ENCODE measurements around the gene CLDN15. TPM values are rescaled to one million over a fixed set of nuclear protein-coding genes. Genes with fewer than 3 reads are reported as not detected.

The CLDN15 gene
- polyA plus RNA-seq, 2 of the 4 experiments (the other 2 are of a cell fraction), result 9.6 to 12.9 TPM

- peaks cover 6% of the 10 kb centered on the region; the same call in 2 of the 3 replicates for H3K4me1 ChIP-seq
- no peak for FAIRE-seq
- ChIA-PET CTCF (interaction anchor here (0.9 to 2.3 kb wide), 8 partner anchors 8 to 175 kb away, joined by 3 to 18 read pairs (median 4); partner anchors contain the start of gene FIS1), POLR2A (no interaction called here)
- no peak for DNase-seq (ENCODE audit: low read depth in 1 of 2, low spot score in 1 of 2)
- no peak overlapping the region for H3K27ac ChIP-seq
- no peak for ATAC-seq
- TF ChIP-seq CBX8 (IDR thresholded peaks at IDR 0.05), result no peak
- TF ChIP-seq GATA3 (IDR thresholded peaks at IDR 0.05; ENCODE audit: borderline replicate concordance), result no peak
- TF ChIP-seq HMGXB4 (CRISPR knock-in tag; IDR thresholded peaks at IDR 0.05; ENCODE audit: borderline replicate concordance), result no peak
- no peak for TF ChIP-seq RCOR1 (IDR thresholded peaks at IDR 0.05; ENCODE audit: low read depth, low read length)
- no peak for TF ChIP-seq ATOH8 (CRISPR knock-in tag; IDR thresholded peaks at IDR 0.05; ENCODE audit: low read depth)
- TF ChIP-seq PHF8 (IDR thresholded peaks at IDR 0.05; ENCODE audit: borderline replicate concordance, low read depth), result no peak
- TF ChIP-seq NR3C1 (IDR thresholded peaks at IDR 0.05), result no peak
- TF ChIP-seq JUN (IDR thresholded peaks at IDR 0.05), result no peak
- 85% methylated on average over 17 of the region's 21 CpGs for WGBS (ENCODE audit: missing lambda C conversion rate)
- no peaks in the 10 kb centered on the region for H3K9me3 ChIP-seq
- H3K4me2 ChIP-seq, result no peak overlapping the region
- H3K4me3 ChIP-seq, result no peak overlapping the region
Observed at GRCh38 chr7:101233907-101234547, 3.6 kb downstream of the CLDN15 start.

- ChIA-PET POLR2A (no interaction called here), CTCF (interaction anchor here (0.6 to 3.2 kb wide), 5 partner anchors 9 to 51 kb away, joined by 3 to 21 read pairs (median 4); partner anchors contain the start of gene FIS1)
- peaks cover 6% of the 10 kb centered on the region; the same call in 2 of the 3 replicates for H3K4me1 ChIP-seq
- TF ChIP-seq ZC3H11A (IDR thresholded peaks at IDR 0.05), result no peak
- no peak for TF ChIP-seq JUNB (IDR thresholded peaks at IDR 0.05)
- TF ChIP-seq KDM1A (IDR thresholded peaks at IDR 0.05; ENCODE audit: low read depth), result no peak
- no peak for TF ChIP-seq FOXS1 (CRISPR knock-in tag; IDR thresholded peaks at IDR 0.05)
- TF ChIP-seq PHF8 (IDR thresholded peaks at IDR 0.05; ENCODE audit: borderline replicate concordance, low read depth), result no peak
- TF ChIP-seq SMC3 (IDR thresholded peaks at IDR 0.05), result no peak
- no peak for TF ChIP-seq E2F6 (IDR thresholded peaks at IDR 0.05; ENCODE audit: borderline replicate concordance, low read depth)
- no peak for TF ChIP-seq ELK1 (IDR thresholded peaks at IDR 0.05; ENCODE audit: low read depth, low read length)
- TF ChIP-seq HDAC2 (IDR thresholded peaks at IDR 0.05), result no peak
- no peak for TF ChIP-seq CBX2 (IDR thresholded peaks at IDR 0.05; ENCODE audit: borderline replicate concordance, low read depth)
- TF ChIP-seq MYC (IDR thresholded peaks at IDR 0.05; ENCODE audit: borderline replicate concordance, low read length), result no peak
- TF ChIP-seq RAD21 (conservative IDR thresholded peaks at IDR 0.05 in 1 of 2, IDR thresholded peaks at IDR 0.05 in 1 of 2), result no peak
- 84% methylated on average over 38 of the region's 52 CpGs for WGBS (ENCODE audit: missing lambda C conversion rate)
- H3K4me2 ChIP-seq, result no peak overlapping the region
- FAIRE-seq, result no peak
- H3K27ac ChIP-seq, result no peak overlapping the region
- H3K4me3 ChIP-seq, result no peak overlapping the region
- H3K9me3 ChIP-seq, result no peaks in the 10 kb centered on the region
- ATAC-seq, result peak in 1 of 2 experiments; percentile 13; a peak in 3 of 6 replicates
- no peak for DNase-seq (ENCODE audit: low read depth in 1 of 2, low spot score in 1 of 2)
Observed at GRCh38 chr7:101232141-101232850, 5.3 kb downstream of the CLDN15 start.
